ENCODE data around the gene MYO9B.
"Not testable (repeated sequence)": the region's sequence is repeated elsewhere in the genome, so short reads cannot be mapped to it uniquely, and the experiment has no call there.

The MYO9B gene

GRCh38 chr19:17116996-17117702 is 41.6 kb downstream of the MYO9B start:
- no peak for DNase-seq

- no peak for DNase-seq
Observed at GRCh38 chr19:17118957-17119356, 43.4 kb downstream of the MYO9B start.

- no peak for DNase-seq
Observed at GRCh38 chr19:17121736-17122293, 46.2 kb downstream of the MYO9B start.

GRCh38 chr19:17123041-17123440 is 47.5 kb downstream of the MYO9B start:
- no peak for DNase-seq

GRCh38 chr19:17124025-17124424 is 48.4 kb downstream of the MYO9B start:
- DNase-seq: no peak

- DNase-seq: no peak
Observed at GRCh38 chr19:17125062-17125727, 49.6 kb downstream of the MYO9B start.

GRCh38 chr19:17125728-17126677 is 50.4 kb downstream of the MYO9B start:
- peak; percentile 79 for DNase-seq

- no peak for DNase-seq
Observed at GRCh38 chr19:17127671-17128070, 52.1 kb downstream of the MYO9B start.

- DNase-seq: no peak
Observed at GRCh38 chr19:17128403-17128802, 52.8 kb downstream of the MYO9B start.

GRCh38 chr19:17128820-17129219 is 53.2 kb downstream of the MYO9B start:
- no peak for DNase-seq

GRCh38 chr19:17129377-17129776 is 53.8 kb downstream of the MYO9B start:
- no peak for DNase-seq

- peak; percentile 70 for DNase-seq
Observed at GRCh38 chr19:17135001-17135853, 59.6 kb downstream of the MYO9B start.

GRCh38 chr19:17136021-17136420 is 60.4 kb downstream of the MYO9B start:
- no peak for DNase-seq

- no peak for DNase-seq
Observed at GRCh38 chr19:17136617-17137016, 61.0 kb downstream of the MYO9B start.

- no peak for DNase-seq
Observed at GRCh38 chr19:17137417-17137816, 61.8 kb downstream of the MYO9B start.

- DNase-seq: peak; percentile 64
Observed at GRCh38 chr19:17138052-17138846, 62.7 kb downstream of the MYO9B start.

GRCh38 chr19:17138937-17139598 is 63.5 kb downstream of the MYO9B start:
- no peak for DNase-seq

- DNase-seq: not testable (repeated sequence)
Observed at GRCh38 chr19:17144771-17145170, 69.2 kb downstream of the MYO9B start.

GRCh38 chr19:17145546-17146497 is 70.2 kb downstream of the MYO9B start:
- DNase-seq: no peak

All from CD4-positive, alpha-beta T cell treated with Interferon gamma for 1 hour (primary cell).